Esophagus muscularis mucosa (tissue), 4 donors: ENCODE data around the gene GUCY2D. TPM values are rescaled to one million over a fixed set of nuclear protein-coding genes. Genes with fewer than 3 reads are reported as not detected.
A peak's percentile ranks its signal among the peaks of the same experiment; 100 is the strongest.

Experiments used
- DNase-seq: peaks from one replicate; pipeline ENCODE4 v3.0.0-alpha.2; 2017; ENCODE audit errors: extremely low spot score
- H3K27ac ChIP-seq, 4 donors: fragments of 200-600 bp; sonication (generic); replicated peaks in 1 of 4; 1 replicate in 3 of 4; 2 replicates in 1 of 4; pipeline ENCODE4 v1.5.1; 2016 to 2019; ENCODE audit warnings: mild to moderate bottlenecking in 1 of 4
- H3K27me3 ChIP-seq, 4 donors: fragments of 200-600 bp; sonication (generic); one replicate each; pipeline versions ENCODE4 v1.5.1 to v1.6.0; 2016 to 2019
- H3K36me3 ChIP-seq, 4 donors: fragments of 200-600 bp; sonication (generic); one replicate each; pipeline ENCODE4 v1.5.1; 2016 to 2019
- H3K4me1 ChIP-seq, 4 donors: fragments of 200-600 bp; sonication (generic); one replicate each; pipeline ENCODE4 v1.5.1; 2016 to 2019
- H3K4me3 ChIP-seq, 4 donors: fragments of 200-600 bp; sonication (generic); 1 replicate in 2 of 4; 2 replicates in 2 of 4; pipeline ENCODE4 v1.5.1; 2016 to 2019; ENCODE audit warnings: mild to moderate bottlenecking in 4 of 4, moderate library complexity in 1 of 4
- H3K9me3 ChIP-seq, 4 donors: fragments of 200-600 bp; sonication (generic); 1 replicate in 3 of 4; 2 replicates in 1 of 4; pipeline ENCODE4 v1.5.1; 2016 to 2019
- EP300 ChIP-seq: sonication (generic); formaldehyde crosslinking; IDR thresholded peaks from one replicate; pipeline ENCODE4 v1.6.1; 2017; ENCODE audit warnings: antibody characterized with exemption
- POLR2A ChIP-seq: fragments of 450-650 bp; IDR thresholded peaks from one replicate; pipeline ENCODE4 v1.6.1; 2017; ENCODE audit warnings: antibody characterized with exemption, moderate library complexity, mild to moderate bottlenecking, low read depth
- POLR2AphosphoS5 ChIP-seq, 2 donors: sonication (generic); formaldehyde crosslinking; IDR thresholded peaks; one replicate each; pipeline ENCODE4 v1.6.1; 2017; ENCODE audit warnings: antibody characterized with exemption in 2 of 2
- WGBS: methylation state at CpG from one replicate; pipeline ENCODE4 v1.1.5; 2018; 5-methylcytosine and 5-hydroxymethylcytosine counted together
- intact Hi-C: fragments of 100-400 bp; cut with DNase I; formaldehyde crosslinking; loops from one replicate; pipeline ENCODE4 v1.15.1; 2023
- total RNA-seq, 4 donors: library from RNA; depleted of rRNA; stranded (reverse); fragments of >200 nt; gene quantifications; one replicate each; pipeline versions ENCODE4 v1.1.0 to v1.2.1, GENCODE V29; 2016
- TF ChIP-seq, protein P1 (sequence below), 3 experiments: fragments of 200-600 bp in 2 of 3; fragments of 450-650 bp in 1 of 3; sonication (generic) in 2 of 3; IDR thresholded peaks; one replicate each; pipeline ENCODE4 v1.5.1; 2017 to 2019; ENCODE audit warnings: antibody characterized with exemption in 3 of 3, mild to moderate bottlenecking in 2 of 3, moderate library complexity in 1 of 3

Gene GUCY2D
- total RNA-seq, 4 donors from 2014 or later = 1.1 TPM; not detected in 3

DNA sequence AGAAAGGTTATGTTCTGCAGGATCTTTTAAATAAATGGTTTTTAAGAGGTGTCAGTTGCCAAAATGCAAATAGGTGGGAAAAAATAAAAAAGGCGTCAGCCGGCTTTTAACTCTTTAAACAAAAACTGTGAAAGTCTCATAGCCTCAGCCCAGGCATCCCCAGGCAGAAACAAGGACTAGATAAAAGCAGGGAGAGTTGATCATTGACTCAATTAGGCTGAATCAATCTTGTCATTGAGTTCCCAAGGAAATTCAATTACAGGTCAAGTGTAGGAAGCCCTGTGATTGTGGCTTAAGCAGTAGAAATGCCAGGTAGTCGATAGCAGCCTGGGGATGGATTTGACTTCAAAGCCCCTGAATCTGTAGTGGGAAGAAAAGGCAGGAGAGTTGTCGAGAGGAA is 30.8 kb upstream of the GUCY2D start:
- Histone ChIP-seq H3K27me3 (peaks cover 0 to 11% (median 0%) of the 10 kb centered on the region in 4 donors), H3K9me3 (peaks cover 0 to 14% (median 11%) of the 10 kb centered on the region in 4 donors), H3K4me1 (no peaks in the 10 kb centered on the region), H3K4me3 (no peak overlapping the region), H3K36me3 (no peaks in the 10 kb centered on the region), H3K27ac (no peak overlapping the region)
- DNase-seq = no peak
- TF ChIP-seq, protein P1, sequence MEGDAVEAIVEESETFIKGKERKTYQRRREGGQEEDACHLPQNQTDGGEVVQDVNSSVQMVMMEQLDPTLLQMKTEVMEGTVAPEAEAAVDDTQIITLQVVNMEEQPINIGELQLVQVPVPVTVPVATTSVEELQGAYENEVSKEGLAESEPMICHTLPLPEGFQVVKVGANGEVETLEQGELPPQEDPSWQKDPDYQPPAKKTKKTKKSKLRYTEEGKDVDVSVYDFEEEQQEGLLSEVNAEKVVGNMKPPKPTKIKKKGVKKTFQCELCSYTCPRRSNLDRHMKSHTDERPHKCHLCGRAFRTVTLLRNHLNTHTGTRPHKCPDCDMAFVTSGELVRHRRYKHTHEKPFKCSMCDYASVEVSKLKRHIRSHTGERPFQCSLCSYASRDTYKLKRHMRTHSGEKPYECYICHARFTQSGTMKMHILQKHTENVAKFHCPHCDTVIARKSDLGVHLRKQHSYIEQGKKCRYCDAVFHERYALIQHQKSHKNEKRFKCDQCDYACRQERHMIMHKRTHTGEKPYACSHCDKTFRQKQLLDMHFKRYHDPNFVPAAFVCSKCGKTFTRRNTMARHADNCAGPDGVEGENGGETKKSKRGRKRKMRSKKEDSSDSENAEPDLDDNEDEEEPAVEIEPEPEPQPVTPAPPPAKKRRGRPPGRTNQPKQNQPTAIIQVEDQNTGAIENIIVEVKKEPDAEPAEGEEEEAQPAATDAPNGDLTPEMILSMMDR (IDR thresholded peaks at IDR 0.05) = no peak
- TF ChIP-seq POLR2AphosphoS5 (IDR thresholded peaks at IDR 0.05) (no peak), POLR2A (no peak), EP300 (no peak)
- 83% methylated on average over 4 of the region's 4 CpGs for WGBS
- intact Hi-C loops = no loop called here

DNA sequence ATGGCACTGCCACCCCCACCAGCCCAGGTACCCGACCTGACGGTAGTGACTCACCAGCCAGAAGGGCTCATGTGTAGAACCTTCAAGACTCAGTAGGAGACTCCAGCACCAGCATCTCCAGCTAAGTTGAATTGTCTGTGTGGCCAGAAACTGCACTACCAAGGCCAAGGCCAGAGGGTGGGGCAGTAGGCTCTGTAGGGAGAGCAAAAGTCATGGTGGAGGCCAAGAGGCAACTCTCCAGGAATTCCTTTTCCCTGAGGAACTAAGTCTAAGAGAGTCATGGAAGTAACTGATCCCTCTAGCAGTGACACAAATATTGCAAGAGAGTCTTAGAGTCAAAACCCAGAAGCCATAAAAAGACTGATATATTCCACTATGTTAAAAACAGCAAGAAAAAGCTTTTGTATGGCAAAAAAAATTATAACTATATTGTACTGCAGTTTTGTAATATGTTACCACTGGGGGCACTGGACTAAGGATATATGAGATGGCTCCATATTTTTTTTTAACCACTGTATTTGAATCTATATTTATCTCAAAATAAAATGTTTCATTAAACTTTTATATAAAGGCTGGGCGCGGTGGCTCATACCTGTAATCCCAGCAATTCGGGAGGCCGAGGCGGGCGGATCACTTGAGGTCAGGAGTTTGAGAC is 30.2 kb upstream of the GUCY2D start:
- 94% methylated on average over 8 of the region's 8 CpGs for WGBS
- Histone ChIP-seq H3K36me3 (no peaks in the 10 kb centered on the region), H3K4me3 (no peak overlapping the region), H3K27me3 (peaks cover 0 to 11% (median 0%) of the 10 kb centered on the region in 4 donors), H3K9me3 (peaks cover 0 to 14% (median 11%) of the 10 kb centered on the region in 4 donors), H3K4me1 (no peaks in the 10 kb centered on the region), H3K27ac (no peak overlapping the region)
- intact Hi-C loops = no loop called here
- no peak for TF ChIP-seq POLR2A
- DNase-seq = no peak

DNA sequence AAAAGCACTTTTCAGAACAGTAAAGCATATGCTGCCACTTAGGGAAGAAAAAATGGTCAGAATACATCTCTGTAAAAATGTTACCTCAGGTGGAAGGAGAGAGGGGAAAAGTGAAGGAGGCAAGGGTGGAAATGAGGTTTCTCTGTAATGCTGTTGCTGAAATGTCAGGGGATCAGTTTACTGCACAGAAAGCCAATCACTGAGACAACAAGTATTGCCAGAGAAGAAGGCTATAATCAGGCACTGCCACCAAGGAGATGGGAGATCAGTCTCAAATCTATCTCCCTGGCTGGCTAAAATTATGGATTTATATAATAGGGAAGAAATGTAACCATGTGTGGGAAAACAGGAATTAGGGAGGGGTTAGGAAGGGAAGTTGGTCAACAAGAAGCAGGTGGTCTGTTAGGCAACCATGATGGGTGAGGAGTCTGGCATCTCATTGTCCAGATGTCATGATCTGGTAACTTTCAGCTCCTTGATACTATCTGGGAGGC is 27.7 kb upstream of the GUCY2D start:
- H3K9me3 ChIP-seq = peaks cover 0 to 14% (median 11%) of the 10 kb centered on the region in 4 donors
- no peak for DNase-seq
- TF ChIP-seq, protein P1 (IDR thresholded peaks at IDR 0.05) = no peak
- TF ChIP-seq EP300 (no peak), POLR2AphosphoS5 (IDR thresholded peaks at IDR 0.05) (no peak), POLR2A (no peak)
- H3K27me3 ChIP-seq = peaks cover 0 to 11% (median 0%) of the 10 kb centered on the region in 4 donors
- intact Hi-C loops = no loop called here
- H3K27ac ChIP-seq = no peak overlapping the region
- H3K36me3 ChIP-seq = no peaks in the 10 kb centered on the region
- H3K4me3 ChIP-seq = no peak overlapping the region
- H3K4me1 ChIP-seq = no peaks in the 10 kb centered on the region

DNA sequence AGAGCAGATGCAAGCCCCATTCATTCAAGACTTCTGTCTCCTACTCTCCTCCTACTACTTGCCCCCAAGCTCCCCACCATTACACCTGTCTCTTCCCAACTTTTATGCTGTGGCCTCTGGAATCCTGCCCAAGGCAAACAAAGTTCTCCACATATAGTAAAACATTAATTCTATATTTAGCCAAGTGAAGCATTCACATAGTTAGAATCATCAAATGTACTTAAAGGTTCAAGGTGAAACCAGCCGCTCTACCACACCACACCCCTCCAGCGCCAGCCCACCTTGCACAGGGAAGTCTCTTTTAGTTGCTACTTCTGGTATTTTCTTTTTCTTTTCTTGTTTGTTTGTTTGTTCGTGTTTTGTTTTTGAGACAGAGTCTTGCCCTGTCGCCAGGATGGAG is 25.4 kb upstream of the GUCY2D start:
- TF ChIP-seq POLR2AphosphoS5 (IDR thresholded peaks at IDR 0.05) (no peak), POLR2A (no peak), EP300 (no peak)
- TF ChIP-seq, protein P1 (IDR thresholded peaks at IDR 0.05) = no peak
- Histone ChIP-seq H3K4me3 (no peak overlapping the region), H3K9me3 (peaks cover 0 to 14% (median 11%) of the 10 kb centered on the region in 4 donors), H3K27me3 (peaks cover 0 to 24% (median 0%) of the 10 kb centered on the region in 4 donors), H3K4me1 (no peaks in the 10 kb centered on the region), H3K27ac (no peak overlapping the region), H3K36me3 (no peaks in the 10 kb centered on the region)
- intact Hi-C loops = no loop called here
- WGBS = 91% methylated on average over 4 of the region's 4 CpGs
- DNase-seq = peak; percentile 60

DNA sequence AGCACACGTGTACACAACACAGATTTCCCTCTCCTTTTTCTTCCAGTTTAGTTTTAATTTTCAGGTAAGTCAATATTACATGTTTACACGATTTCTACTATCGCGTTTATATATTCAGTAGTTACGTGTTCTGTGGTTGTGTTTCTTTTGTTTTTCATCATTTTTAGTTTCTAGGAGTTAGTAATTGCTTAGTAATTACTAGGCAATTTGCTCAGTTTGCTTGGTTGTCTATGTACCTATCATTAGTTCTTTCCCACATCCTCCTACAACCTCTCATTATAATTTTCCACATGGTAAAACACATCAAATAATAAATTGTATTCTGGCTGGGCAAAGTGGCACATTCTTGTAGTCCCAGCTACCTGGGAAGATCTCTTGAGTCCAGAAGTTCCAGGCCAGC is 24.6 kb upstream of the GUCY2D start:
- Histone ChIP-seq H3K4me3 (no peak overlapping the region), H3K4me1 (no peaks in the 10 kb centered on the region), H3K36me3 (no peaks in the 10 kb centered on the region), H3K9me3 (peaks cover 0 to 14% (median 11%) of the 10 kb centered on the region in 4 donors), H3K27ac (no peak overlapping the region), H3K27me3 (peaks cover 0 to 25% (median 0%) of the 10 kb centered on the region in 4 donors)
- intact Hi-C loops = no loop called here
- DNase-seq = no peak
- WGBS = 94% methylated on average over 5 of the region's 5 CpGs
- TF ChIP-seq EP300 = no peak
- no peak for TF ChIP-seq POLR2A
- TF ChIP-seq, protein P1 (IDR thresholded peaks at IDR 0.05) = no peak
- no peak for TF ChIP-seq POLR2AphosphoS5 (IDR thresholded peaks at IDR 0.05)
